Smooth muscle cell (in vitro differentiated cells): ENCODE data around the gene TUBGCP2. TPM values are rescaled to one million over a fixed set of nuclear protein-coding genes. Genes with fewer than 3 reads are reported as not detected.

Experiments
- DNase-seq: peaks from one replicate; lab custom pipeline; 2025; ENCODE audit not compliant: unreplicated experiment; lab: John Stamatoyannopoulos, UW
- H2AFZ ChIP-seq: fragments of 200-600 bp; sonication (generic); 2 replicates; pipeline ENCODE4 v1.6.0; 2016; ENCODE audit warnings: antibody characterized with exemption, low read depth, mild to moderate bottlenecking
- H3F3A ChIP-seq: fragments of 200-600 bp; sonication (generic); 2 replicates; pipeline ENCODE4 v1.6.0; 2017; ENCODE audit warnings: antibody characterized with exemption, low read depth
- H3K27ac ChIP-seq: fragments of 200-600 bp; sonication (generic); 2 replicates; pipeline ENCODE4 v1.5.1; 2016; ENCODE audit warnings: low read depth, mild to moderate bottlenecking
- H3K27me3 ChIP-seq: fragments of 200-600 bp; sonication (generic); 2 replicates; pipeline ENCODE4 v1.6.1; 2016; ENCODE audit warnings: low read depth, mild to moderate bottlenecking
- H3K36me3 ChIP-seq: fragments of 200-600 bp; sonication (generic); 2 replicates; pipeline ENCODE4 v1.5.1; 2016; ENCODE audit warnings: low read depth
- H3K4me1 ChIP-seq: fragments of 200-600 bp; sonication (generic); 2 replicates; pipeline ENCODE4 v1.5.1; 2016; ENCODE audit warnings: low read depth
- H3K4me2 ChIP-seq: fragments of 200-600 bp; sonication (generic); 2 replicates; pipeline ENCODE4 v1.6.0; 2016; ENCODE audit warnings: mild to moderate bottlenecking
- H3K4me3 ChIP-seq: fragments of 200-600 bp; sonication (generic); 2 replicates; pipeline ENCODE4 v1.5.1; 2016; ENCODE audit warnings: mild to moderate bottlenecking
- H3K79me2 ChIP-seq: fragments of 200-600 bp; sonication (generic); 2 replicates; pipeline ENCODE4 v1.6.0; 2016; ENCODE audit warnings: low read depth, mild to moderate bottlenecking
- H3K9ac ChIP-seq: fragments of 200-600 bp; sonication (generic); 2 replicates; pipeline ENCODE4 v1.6.0; 2016; ENCODE audit warnings: low read depth
- H3K9me3 ChIP-seq: fragments of 200-600 bp; sonication (generic); replicated peaks from 2 replicates; pipeline ENCODE4 v1.5.1; 2016; ENCODE audit warnings: low read depth
- H4K20me1 ChIP-seq: fragments of 200-600 bp; sonication (generic); 2 replicates; pipeline ENCODE4 v1.6.0; 2016; ENCODE audit warnings: low read depth
- CTCF ChIP-seq: fragments of 200-600 bp; sonication (generic); IDR thresholded peaks from 2 replicates; pipeline ENCODE4 v1.5.1; 2017; ENCODE audit warnings: borderline replicate concordance, mild to moderate bottlenecking, antibody characterized with exemption; ENCODE audit not compliant: insufficient read depth, poor library complexity, severe bottlenecking
- whole genome bisulfite sequencing: methylation state at CpG from one replicate; pipeline ENCODE4 v1.1.7; 2016; ENCODE audit warnings: low lambda C conversion rate; 5-methylcytosine and 5-hydroxymethylcytosine counted together
- polyA plus RNA-seq: library from polyadenylated mRNA; unstranded; fragments of >200 nt; fragmentation: Nextera tagmentation; extraction: Ambion mirVana; gene quantifications from 2 replicates; pipeline ENCODE4 v1.2.1, GENCODE V29; 2016
- total RNA-seq: library from RNA; depleted of rRNA; stranded (reverse); fragments of >200 nt; gene quantifications from 2 replicates; pipeline ENCODE4 v1.2.3, GENCODE V29; 2014

TUBGCP2 gene
- total and polyA plus RNA-seq, 2 experiments from 2014 or later, result 39.5 to 40.5 TPM

- H3K4me2 ChIP-seq, result no peak overlapping the region
- WGBS, result 88% methylated on average over 8 of the region's 9 CpGs
- H3F3A ChIP-seq, result no peaks in the 10 kb centered on the region
- H3K4me1 ChIP-seq, result no peaks in the 10 kb centered on the region
- no peak overlapping the region for H3K27ac ChIP-seq
- no peak for TF ChIP-seq CTCF
- H3K9me3 ChIP-seq, result no peaks in the 10 kb centered on the region
- no peak for DNase-seq
- H3K27me3 ChIP-seq, result no peaks in the 10 kb centered on the region
- H3K4me3 ChIP-seq, result no peak overlapping the region
- H3K79me2 ChIP-seq, result no peaks in the 10 kb centered on the region
- H3K36me3 ChIP-seq, result no peaks in the 10 kb centered on the region
- no peak overlapping the region for H2AFZ ChIP-seq
- no peaks in the 10 kb centered on the region for H4K20me1 ChIP-seq
- no peak overlapping the region for H3K9ac ChIP-seq
Measured at GRCh38 chr10:133349577-133350011, 40.9 kb upstream of the TUBGCP2 start.

GRCh38 chr10:133349160-133349568 lies 40.5 kb upstream of the TUBGCP2 start:
- Histone ChIP-seq H3K36me3 (no peaks in the 10 kb centered on the region), H2AFZ (no peak overlapping the region), H3F3A (no peaks in the 10 kb centered on the region), H3K4me2 (no peak overlapping the region), H3K4me3 (no peak overlapping the region), H3K9me3 (no peaks in the 10 kb centered on the region), H3K27ac (no peak overlapping the region), H3K9ac (no peak overlapping the region), H4K20me1 (no peaks in the 10 kb centered on the region), H3K79me2 (no peaks in the 10 kb centered on the region), H3K27me3 (no peaks in the 10 kb centered on the region), H3K4me1 (no peaks in the 10 kb centered on the region)
- WGBS, result 98% methylated on average over 7 of the region's 8 CpGs
- TF ChIP-seq CTCF, result no peak
- no peak for DNase-seq

DNA sequence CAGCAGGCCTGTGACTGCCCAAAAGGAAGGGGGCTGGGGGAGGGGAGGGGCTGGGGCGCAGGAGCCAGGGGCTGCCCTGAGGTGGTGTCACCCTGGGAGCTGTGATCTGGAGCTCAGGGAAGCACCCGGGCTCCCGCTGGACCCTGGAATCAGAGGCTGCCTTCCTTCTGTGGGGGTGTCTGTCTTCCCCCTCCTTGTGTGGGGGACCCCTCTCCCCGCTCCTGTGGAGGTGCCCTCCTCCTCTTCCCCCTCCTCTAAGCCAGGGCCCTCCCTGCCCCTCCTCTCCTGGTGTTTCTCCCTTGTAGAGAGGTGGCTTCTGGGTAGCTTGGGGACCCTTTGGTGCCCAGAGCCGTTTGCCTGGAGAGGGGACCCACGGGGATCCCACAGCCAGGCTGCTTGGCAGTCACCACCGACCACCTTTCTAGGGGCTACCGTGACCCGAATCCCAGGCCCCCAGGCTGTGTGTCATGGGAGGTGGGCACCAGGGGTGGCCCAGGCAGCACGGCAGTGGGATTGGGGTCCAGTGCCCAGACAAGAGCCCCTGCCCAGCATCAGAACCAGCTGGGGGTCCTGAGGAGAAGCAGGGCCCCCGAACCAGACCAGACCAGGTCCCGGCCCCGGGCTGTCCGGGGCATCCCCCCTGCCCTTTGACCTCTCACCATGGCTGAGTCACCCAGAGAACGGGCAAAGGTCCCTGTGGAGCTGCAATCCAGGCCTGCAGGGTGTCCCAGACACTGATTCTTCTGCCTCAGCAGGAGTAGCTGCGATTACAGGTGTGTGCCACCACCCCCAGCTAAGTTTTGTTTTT lies 39.2 kb upstream of the TUBGCP2 start:
- Histone ChIP-seq H3K79me2 (no peaks in the 10 kb centered on the region), H3K27me3 (no peaks in the 10 kb centered on the region), H3K4me1 (no peaks in the 10 kb centered on the region), H2AFZ (no peak overlapping the region), H4K20me1 (no peaks in the 10 kb centered on the region), H3F3A (no peaks in the 10 kb centered on the region), H3K4me3 (no peak overlapping the region), H3K9me3 (no peaks in the 10 kb centered on the region), H3K4me2 (no peak overlapping the region), H3K9ac (no peak overlapping the region), H3K27ac (no peak overlapping the region), H3K36me3 (no peaks in the 10 kb centered on the region)
- WGBS, result 86% methylated on average over 12 of the region's 16 CpGs
- no peak for TF ChIP-seq CTCF
- no peak for DNase-seq

GRCh38 chr10:133346413-133346812 lies 37.7 kb upstream of the TUBGCP2 start:
- Histone ChIP-seq H3K79me2 (no peaks in the 10 kb centered on the region), H4K20me1 (no peaks in the 10 kb centered on the region)
- WGBS, result 73% methylated on average over 11 of the region's 11 CpGs

More at GRCh38 chr10:133346413-133346812, 37.7 kb upstream of the TUBGCP2 start:
- no peaks in the 10 kb centered on the region for H3F3A ChIP-seq
- no peak overlapping the region for H3K27ac ChIP-seq
- no peak overlapping the region for H3K4me2 ChIP-seq
- H3K27me3 ChIP-seq, result no peaks in the 10 kb centered on the region
- no peak overlapping the region for H3K4me3 ChIP-seq
- no peaks in the 10 kb centered on the region for H3K4me1 ChIP-seq
- no peak overlapping the region for H3K9ac ChIP-seq
- no peaks in the 10 kb centered on the region for H3K36me3 ChIP-seq
- H3K9me3 ChIP-seq, result no peaks in the 10 kb centered on the region
- no peak for DNase-seq
- no peak for TF ChIP-seq CTCF
- no peak overlapping the region for H2AFZ ChIP-seq
